Right atrium auricular region (tissue), 2 donors: ENCODE results near the gene CENPC. TPM values are rescaled to one million over a fixed set of nuclear protein-coding genes. Genes with fewer than 3 reads are reported as not detected.
"Not testable (repeated sequence)": the region's sequence is repeated elsewhere in the genome, so short reads cannot be mapped to it uniquely, and the experiment has no call there.

Experiments
- DNase-seq: peaks from one replicate; pipeline ENCODE4 v3.0.0-alpha.2; 2019; ENCODE audit warnings: low spot score
- H3K27ac ChIP-seq, 2 donors: fragments of 200-600 bp; sonication (generic); 1 replicate in 1 of 2; 2 replicates in 1 of 2; pipeline ENCODE4 v1.5.1; 2016 to 2019
- H3K27me3 ChIP-seq, 2 donors: fragments of 200-600 bp; sonication (generic); one replicate each; pipeline versions ENCODE4 v1.5.1 to v1.6.0; 2017 to 2019
- H3K36me3 ChIP-seq: fragments of 200-600 bp; sonication (generic); one replicate; pipeline ENCODE4 v1.5.1; 2016
- H3K4me1 ChIP-seq, 2 donors: fragments of 200-600 bp; sonication (generic); one replicate each; pipeline versions ENCODE4 v1.5.1 to v1.6.0; 2017 to 2019
- H3K4me3 ChIP-seq, 2 donors: fragments of 200-600 bp; sonication (generic); 1 replicate in 1 of 2; 2 replicates in 1 of 2; pipeline ENCODE4 v1.5.1; 2017 to 2019; ENCODE audit warnings: mild to moderate bottlenecking in 1 of 2, moderate library complexity in 1 of 2
- H3K9me3 ChIP-seq, 2 donors: fragments of 200-600 bp; sonication (generic); one replicate each; pipeline ENCODE4 v1.5.1; 2019
- CTCF ChIP-seq, 2 donors: fragments of 200-600 bp; sonication (generic); IDR thresholded peaks; one replicate each; pipeline ENCODE4 v1.5.1; 2019; ENCODE audit warnings: antibody characterized with exemption in 2 of 2
- total RNA-seq, 2 donors: library from RNA; depleted of rRNA; stranded (reverse); fragments of >200 nt; gene quantifications; one replicate each; pipeline ENCODE4 v1.1.0, GENCODE V29; 2016

CENPC gene
- total RNA-seq, 2 donors from 2014 or later: 6.6 to 7.9 TPM

GRCh38 chr4:67535280-67535840 is 9.9 kb downstream of the CENPC start:
- Histone ChIP-seq H3K27me3 (no peaks in the 10 kb centered on the region), H3K4me3 (no peak overlapping the region), H3K4me1 (no peaks in the 10 kb centered on the region), H3K27ac (no peak overlapping the region), H3K9me3 (no peaks in the 10 kb centered on the region), H3K36me3 (peaks cover 46% of the 10 kb centered on the region)
- DNase-seq: no peak
- TF ChIP-seq CTCF (IDR thresholded peaks at IDR 0.05): no peak

- TF ChIP-seq CTCF (IDR thresholded peaks at IDR 0.05): no peak
- H3K4me1 ChIP-seq: no peaks in the 10 kb centered on the region
- H3K36me3 ChIP-seq: peaks cover 51% of the 10 kb centered on the region
- H3K4me3 ChIP-seq: no peak overlapping the region
- H3K27me3 ChIP-seq: no peaks in the 10 kb centered on the region
- DNase-seq: no peak
- H3K9me3 ChIP-seq: no peaks in the 10 kb centered on the region
- no peak overlapping the region for H3K27ac ChIP-seq
Observed at GRCh38 chr4:67533112-67533511, 12.2 kb downstream of the CENPC start.

GRCh38 chr4:67532397-67532796 is 12.9 kb downstream of the CENPC start:
- not testable (repeated sequence) for H3K27me3 ChIP-seq, DNase-seq, H3K9me3 ChIP-seq, H3K27ac ChIP-seq, H3K4me1 ChIP-seq, H3K4me3 ChIP-seq
- H3K36me3 ChIP-seq: peaks cover 46% of the 10 kb centered on the region

GRCh38 chr4:67531379-67531962 is 13.8 kb downstream of the CENPC start:
- no peak overlapping the region for H3K27ac ChIP-seq
- DNase-seq: no peak
- H3K27me3 ChIP-seq: no peaks in the 10 kb centered on the region
- H3K9me3 ChIP-seq: no peaks in the 10 kb centered on the region
- no peak for TF ChIP-seq CTCF (IDR thresholded peaks at IDR 0.05)
- no peak overlapping the region for H3K4me3 ChIP-seq
- no peaks in the 10 kb centered on the region for H3K4me1 ChIP-seq
- H3K36me3 ChIP-seq: peaks cover 42% of the 10 kb centered on the region

GRCh38 chr4:67524140-67524539 is 21.2 kb downstream of the CENPC start:
- not testable (repeated sequence) for H3K9me3 ChIP-seq, H3K27me3 ChIP-seq, H3K27ac ChIP-seq, H3K4me3 ChIP-seq, DNase-seq, H3K36me3 ChIP-seq, H3K4me1 ChIP-seq

GRCh38 chr4:67522851-67523671 is 22.2 kb downstream of the CENPC start:
- H3K4me3 ChIP-seq: no peak overlapping the region
- H3K27me3 ChIP-seq: no peaks in the 10 kb centered on the region
- peaks cover 2% of the 10 kb centered on the region for H3K36me3 ChIP-seq
- DNase-seq: no peak
- H3K9me3 ChIP-seq: no peaks in the 10 kb centered on the region
- no peak overlapping the region for H3K27ac ChIP-seq
- TF ChIP-seq CTCF (IDR thresholded peaks at IDR 0.05): no peak
- no peaks in the 10 kb centered on the region for H3K4me1 ChIP-seq
